GM18498 (cell line): ENCODE measurements around the gene TAF4B.

Source experiments
- ATAC-seq: cut with Tn5 transposase; IDR thresholded peaks from one replicate; pipeline ENCODE4 v1.9.1; 2021; ENCODE audit warnings: mild to moderate bottlenecking, moderate library complexity; ENCODE audit not compliant: unreplicated experiment

TAF4B gene

DNA sequence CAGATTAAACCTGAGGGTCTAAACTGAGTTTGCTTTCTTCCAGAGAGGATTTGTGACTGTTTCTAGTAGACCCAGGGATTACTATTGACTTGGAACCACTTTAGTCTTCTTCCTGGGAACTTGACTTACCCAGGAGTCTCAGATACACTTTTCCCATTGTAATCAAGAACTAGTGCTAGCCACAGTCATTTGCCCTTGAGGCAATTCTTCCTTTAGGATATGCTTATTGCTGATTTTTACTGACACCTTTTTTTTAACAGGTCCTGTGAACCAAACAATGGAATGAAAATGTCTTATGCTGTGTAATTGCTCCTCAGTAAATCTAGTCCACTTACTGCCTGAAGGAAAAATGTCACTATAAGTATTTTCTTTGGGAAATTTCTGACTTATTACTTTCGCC, 78.3 kb downstream of the TAF4B start:
- ATAC-seq: no peak

DNA sequence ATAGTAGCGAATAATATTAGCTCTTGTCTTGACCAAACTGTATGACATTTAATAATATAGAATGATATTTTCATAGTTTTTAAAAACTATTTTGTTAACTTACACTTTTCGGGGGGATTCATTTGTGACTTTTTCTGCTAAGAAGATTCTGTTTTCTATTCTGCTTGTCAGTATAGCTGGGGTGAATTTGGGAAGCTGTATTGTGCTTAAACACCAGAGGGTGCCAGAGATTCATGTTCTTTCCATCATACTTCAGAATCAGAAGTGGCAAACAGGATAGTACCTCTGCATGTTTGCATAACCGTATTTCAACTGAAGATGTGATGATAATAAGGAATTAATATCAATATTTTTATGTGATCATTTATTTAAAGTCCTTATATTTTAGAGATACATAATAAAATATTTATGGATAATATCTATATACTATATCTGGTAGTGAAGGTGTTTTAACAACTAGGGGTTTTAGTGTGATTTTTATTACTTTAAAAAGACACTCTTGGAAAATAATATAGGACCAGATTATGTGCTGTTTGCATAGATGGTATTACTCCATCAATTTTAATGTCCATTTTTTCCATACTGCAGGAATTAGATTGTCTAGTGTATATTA, 81.0 kb downstream of the TAF4B start:
- ATAC-seq: peak; percentile 71

DNA sequence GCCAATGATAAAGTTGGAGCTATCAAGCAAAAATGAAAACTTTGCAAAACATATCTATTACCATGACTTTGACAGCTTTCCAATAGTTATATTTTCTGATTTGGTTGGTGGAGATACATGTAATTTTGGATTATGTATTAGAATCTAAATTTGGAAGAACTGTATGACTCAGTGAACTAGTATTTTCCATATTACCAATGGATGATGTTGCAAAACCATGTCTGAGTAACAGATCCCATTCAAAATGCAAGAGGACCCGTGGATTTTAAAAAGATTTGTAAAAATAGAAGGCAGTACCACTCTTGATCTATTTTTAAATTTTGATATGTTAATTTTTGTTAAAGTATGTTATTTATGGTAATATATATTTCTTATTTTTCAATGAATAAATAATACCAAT, 83.0 kb downstream of the TAF4B start:
- no peak for ATAC-seq

DNA sequence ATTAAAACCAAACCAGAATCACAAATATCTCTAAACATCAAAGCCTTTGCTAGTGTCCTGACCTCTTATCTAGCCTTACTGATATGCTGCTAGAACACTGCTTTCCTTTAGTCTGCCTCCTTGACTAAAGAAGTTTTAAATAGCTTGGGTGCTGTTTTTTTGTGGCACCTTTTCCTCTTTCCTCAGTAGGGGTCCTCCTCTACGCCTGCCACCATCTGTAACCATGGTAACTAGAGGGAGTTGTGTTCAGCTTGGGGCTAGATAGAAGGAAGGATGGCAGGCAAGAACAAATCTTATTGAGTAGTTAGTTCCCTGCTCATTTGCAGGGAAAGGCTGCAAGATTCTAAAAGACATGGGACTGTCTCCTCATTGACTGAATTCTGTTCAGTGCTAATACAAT, 86.0 kb downstream of the TAF4B start:
- no peak for ATAC-seq

DNA sequence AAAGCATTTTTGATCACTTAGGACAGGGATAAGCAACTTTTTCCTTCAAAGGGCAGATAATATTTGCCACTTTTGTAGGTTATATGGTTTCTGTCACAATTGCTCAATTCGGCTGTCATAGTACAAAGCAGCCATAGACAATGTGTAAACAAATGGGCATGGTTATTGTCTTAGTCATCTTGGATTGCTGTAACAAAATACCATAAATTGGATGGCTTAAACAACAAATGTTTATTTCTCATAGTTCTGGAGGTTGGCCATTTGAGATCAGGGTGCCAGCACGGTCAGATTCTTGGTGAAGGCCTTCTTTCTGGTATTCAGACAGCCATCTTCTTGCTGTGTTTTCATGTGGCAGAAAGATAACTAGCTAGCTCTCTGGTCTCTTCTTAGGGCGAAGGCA, 91.2 kb downstream of the TAF4B start:
- no peak for ATAC-seq

DNA sequence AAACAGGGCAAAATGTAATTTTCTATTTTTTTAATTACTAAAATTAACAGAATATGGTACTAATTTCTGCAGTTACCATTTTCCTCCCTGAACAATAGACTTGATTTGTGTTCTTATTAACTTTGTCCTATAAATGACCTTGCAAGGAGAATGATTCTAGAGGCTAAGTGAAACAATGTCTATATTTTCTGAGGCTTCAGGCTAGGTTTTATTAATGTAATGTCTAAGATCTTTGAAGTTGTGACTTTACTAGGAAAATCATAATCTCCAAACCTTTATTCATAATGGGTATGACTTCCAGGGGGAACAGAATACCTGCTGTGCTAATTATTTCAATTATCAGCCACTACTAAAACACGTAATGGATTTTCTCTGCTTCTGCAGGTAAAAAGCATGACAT, 94.4 kb downstream of the TAF4B start:
- ATAC-seq: no peak

DNA sequence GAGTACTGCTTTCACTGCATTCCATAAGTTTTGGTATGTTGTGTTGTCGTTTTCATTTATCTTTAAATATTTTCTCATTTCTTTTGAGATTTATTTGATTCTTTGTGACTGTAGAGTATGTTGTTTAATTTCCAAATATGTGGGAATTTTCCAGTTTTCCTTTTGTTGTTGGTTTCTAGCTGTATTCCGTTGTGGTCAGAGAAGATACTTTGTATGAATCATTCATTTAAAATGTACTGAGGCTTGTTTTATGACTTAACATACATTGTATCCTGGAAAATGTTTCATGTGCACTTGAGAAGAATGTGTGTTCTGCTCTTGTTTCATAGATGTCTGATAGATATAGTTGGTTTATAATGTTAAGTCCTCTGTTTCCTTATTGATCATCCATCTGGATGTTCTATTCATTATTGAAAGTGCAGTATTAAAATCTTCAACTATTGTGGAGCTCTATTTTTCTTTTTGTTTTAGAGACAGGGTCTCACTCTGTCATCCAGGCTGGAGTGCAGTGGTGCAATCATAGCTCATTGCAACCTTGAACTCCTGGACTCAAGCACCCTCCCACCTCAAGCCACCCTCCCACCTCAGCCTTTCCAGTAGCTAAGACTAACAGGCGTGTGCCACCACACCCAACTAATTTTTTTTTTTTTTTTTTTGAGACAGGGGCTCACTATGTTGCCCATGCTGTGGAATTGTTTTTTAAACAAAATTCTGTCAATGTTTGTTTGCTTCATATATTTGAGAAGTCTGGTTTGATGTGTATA, 96.8 kb downstream of the TAF4B start:
- no peak for ATAC-seq

DNA sequence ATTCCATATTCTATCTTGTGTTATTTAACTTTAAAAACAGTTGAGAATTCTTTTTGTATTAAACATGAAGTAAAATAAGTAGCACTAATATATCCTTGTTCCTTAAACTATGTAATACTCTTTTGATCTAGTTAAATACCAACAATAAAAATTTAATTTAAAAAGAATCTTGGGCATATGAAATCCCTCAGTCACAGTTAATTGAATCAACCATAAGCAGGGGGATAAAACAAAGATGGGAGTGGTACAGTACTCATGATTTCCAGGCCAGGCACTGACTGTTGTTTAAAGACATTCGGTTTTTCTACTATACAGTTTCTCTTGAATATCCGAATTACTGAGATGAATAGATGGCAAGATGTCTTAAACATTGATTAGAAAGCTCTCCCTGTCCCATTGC, 99.5 kb downstream of the TAF4B start:
- ATAC-seq: no peak

DNA sequence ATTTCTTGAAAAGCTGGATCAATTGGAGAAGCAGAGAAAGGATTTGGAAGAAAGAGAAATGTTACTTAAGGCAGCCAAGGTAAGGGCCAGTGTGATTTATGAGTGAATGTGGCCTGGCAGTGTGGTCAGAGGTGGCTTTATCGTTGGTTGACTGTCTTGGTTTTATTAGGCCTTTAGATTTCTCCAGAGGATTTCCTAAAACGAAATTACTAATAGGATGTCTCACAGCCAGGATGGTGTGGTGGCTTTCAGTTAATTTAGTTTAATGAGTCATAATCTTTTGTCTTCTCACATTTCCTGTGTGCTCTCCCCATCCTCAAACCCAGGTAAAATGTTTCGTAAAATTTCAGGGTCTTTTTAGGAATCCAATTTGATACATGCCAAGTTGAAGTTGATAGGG, 100.8 kb downstream of the TAF4B start:
- ATAC-seq: no peak

DNA sequence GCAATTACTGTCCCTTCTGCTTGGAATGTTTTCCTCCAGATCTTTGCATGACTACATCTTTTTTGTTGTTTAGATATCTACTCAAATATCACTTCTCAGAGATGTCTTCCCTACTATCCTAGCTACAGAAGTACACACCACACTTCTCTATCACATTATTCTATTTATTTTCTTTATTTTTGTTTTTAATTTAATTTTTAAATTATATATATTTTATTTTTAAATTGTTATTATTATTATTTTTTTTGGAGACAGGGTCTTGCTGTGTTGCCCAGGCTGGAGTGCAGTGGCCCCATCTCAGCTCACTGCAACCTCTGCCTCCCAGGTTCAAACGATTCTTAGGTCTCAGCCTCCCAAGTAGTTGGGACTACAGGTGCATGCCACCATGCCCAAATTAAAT, 106.7 kb downstream of the TAF4B start:
- no peak for ATAC-seq

DNA sequence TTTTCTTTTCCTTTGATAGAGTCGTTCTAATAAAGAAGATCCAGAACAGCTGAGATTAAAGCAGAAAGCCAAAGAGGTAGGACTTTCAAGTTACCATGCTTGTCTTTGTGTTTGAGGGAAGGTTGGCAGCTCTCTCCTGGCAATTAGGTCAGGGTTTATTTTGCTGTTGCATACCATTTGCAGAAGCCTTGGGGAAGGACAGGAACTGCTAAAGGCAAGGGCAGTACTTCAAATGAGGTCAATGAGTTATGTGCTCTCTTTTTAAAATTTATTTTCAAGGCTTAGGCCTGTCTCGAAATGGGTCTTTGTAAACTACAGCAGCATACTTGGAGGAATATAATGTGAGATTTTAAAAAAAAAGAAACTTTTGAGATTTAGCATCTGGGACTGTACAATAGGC, 108.9 kb downstream of the TAF4B start:
- no peak for ATAC-seq

DNA sequence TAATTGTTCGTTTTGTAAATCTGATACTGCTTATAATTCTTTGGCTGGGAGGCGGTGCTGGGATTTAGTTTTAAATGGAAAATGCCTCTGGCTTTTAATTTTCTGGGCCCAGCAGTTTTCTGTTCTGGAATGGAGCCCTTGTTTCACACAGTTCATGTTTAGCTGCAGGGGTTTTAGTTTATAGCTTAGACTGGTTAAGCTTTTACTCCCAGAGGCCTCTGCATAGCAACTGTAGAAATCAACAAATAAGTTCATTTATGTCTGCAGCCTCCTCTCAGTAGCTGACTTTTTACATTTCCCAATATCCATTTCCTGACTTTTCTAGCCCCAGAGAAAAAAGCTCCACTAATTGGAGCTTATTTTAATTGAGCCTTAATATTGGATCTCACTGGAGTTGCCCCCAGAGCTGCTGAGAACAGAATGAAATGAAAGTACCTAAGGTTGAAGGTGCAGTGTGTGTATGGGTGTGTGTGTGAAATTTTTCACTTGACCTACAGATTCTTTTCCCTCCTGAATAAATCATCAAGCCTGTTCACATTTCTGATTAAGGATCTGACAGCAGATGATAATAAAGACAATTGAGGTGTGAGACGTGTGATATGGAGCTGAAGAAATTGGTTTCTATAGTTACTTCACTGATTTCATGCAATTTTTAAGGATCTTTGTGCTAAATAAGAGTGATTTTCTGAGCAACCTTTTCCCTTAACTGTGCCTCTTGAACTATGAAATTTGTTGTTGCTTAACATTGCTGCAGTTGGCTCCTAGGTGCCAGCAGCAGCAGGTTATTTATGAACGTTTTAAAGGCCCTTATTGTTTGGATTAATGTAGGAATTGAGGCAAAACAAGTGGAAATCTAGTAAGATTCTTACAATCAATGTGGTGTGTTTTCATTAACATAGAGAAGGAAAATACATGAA, 109.6 kb downstream of the TAF4B start:
- no peak for ATAC-seq

DNA sequence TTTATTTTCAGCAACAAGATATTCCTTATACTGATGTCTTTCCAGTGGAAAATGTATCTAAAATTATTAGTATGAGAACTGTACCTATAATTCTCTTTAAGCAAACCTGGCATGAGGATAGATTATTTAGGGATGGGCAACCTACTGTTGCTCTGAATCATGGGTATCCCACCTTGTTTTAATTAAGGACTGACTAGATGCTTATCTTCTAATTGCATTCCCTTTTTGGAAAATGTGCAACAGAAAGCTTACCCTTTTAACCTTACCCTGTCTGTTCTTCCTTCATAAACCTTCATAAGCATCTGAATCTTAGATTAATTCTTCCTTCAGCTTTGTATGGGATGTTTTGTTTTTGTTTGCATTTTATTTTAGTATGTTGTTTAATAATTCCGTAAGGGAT, 110.3 kb downstream of the TAF4B start:
- ATAC-seq: no peak

DNA sequence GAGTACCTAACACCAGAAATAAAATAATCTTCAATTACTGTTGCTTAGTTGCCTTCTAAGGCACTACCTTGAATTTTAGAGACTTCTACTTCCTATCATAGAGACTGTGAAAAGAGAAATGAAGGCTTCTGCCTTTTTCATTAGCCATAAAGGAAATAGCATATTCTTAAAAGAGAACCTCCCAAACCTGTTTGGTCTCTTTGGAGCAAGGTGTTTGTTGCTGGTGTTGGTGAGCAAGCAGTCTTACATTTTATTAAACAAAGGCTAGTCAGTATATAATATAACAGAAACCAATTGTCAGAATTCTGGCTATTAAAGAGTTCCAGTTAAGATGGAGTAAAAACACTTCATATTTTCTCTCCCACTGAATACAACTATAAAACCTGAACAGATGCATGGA, 116.4 kb downstream of the TAF4B start:
- no peak for ATAC-seq

DNA sequence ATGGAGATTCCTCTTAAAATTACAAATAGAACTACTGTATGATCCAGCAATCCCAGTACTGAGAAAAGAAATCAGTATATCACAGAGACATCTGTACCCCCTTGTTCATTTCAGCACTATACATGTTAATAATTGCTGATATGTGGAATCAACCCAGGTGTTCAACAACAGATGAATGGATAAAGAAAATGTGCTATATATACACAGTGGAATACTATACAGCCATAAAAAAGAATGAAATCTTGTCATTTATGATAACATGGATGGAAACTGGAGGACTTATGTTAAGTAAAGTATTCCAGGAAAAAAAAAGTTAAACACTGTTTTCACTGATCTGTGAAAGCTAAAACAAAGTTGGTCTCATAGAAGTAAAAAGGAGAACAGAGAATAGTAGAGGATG, 124.7 kb downstream of the TAF4B start:
- ATAC-seq: no peak

DNA sequence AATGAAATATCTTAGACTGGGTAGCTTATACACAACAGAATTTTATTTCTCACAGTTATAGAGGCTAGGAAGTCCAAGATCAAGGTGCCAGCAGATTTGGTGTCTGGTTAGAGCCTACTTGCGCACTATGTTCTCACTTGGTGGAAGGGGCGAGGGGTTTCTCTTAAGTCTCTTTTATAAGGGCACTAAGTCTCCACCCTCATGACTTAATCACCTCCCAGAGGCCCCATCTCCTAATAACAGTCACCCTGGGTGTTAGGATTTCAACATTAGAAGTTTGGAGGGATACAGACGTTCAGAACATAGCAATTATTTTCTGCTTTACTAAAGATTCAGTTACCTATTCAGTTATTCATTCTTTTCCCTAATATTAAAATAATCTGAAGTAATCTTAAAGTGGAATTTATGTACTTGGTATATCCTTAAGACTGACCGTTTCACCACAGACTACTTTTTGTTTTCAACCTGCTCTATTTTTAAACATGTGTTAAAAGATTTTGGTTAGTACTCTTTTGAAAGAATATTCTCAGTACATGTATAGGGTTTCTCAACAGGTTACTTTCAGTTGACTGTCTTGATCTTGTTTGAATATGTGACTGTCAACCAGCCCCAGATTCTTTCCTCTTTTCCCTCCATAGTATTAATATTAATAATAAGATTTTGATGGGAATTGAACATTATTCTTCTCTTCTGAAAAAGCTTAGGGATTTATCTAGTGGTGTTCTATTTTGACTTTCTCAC, 130.0 kb downstream of the TAF4B start:
- ATAC-seq: peak; percentile 82

DNA sequence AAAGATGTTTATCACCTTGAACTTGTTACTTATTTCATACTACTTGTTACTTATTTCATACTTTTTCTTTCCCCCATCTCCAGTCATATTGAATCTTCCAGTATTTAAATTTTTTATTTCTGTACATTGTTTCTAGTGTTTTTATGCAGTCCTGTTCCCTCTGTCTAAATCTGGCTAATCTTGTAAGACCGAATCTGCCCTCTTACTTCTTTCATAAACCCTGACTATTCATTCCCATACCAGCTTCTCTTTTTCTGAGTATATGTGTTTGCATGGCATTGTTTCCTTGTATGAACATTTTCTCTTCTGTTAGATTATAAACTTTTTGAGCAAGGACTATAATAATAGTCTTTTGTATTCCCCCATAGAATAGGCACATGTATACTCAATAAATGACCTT, 131.7 kb downstream of the TAF4B start:
- ATAC-seq: no peak

DNA sequence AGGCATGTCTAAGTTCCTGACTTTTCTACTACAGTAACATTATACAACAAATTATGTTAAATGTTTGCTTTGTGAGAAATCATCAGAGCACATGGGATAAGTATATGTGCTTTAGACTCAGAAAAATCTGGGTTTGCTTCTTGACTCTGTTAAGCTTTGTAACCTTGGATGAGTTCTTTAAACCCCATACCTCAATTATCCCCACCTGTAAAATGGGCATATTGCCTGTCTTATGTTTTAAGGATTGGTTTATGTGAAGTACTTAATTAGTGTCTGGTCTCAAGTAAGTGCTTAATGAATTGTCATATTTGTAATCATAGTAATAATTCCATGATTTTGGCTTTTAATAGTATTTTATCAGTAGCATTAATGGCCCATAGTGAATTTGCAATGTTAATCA, 135.8 kb downstream of the TAF4B start:
- no peak for ATAC-seq

DNA sequence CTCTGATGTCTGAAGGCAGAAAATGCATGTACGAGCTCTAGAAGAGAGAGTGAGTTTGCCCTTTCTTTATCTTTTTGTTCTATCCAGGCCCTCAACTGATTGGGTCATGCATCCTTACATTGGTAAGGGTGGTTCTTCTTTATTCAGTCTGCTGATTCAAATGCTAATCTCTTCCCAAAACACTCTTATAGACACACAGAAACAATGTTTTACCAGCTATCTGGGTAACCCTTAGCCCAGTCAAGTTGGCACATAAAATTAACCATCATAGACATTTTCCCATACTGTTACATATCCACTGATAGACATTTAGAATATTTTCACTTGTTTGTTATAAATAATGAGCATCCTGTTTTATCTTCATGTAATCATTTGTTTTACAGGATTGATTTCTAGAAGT, 141.2 kb downstream of the TAF4B start:
- no peak for ATAC-seq

DNA sequence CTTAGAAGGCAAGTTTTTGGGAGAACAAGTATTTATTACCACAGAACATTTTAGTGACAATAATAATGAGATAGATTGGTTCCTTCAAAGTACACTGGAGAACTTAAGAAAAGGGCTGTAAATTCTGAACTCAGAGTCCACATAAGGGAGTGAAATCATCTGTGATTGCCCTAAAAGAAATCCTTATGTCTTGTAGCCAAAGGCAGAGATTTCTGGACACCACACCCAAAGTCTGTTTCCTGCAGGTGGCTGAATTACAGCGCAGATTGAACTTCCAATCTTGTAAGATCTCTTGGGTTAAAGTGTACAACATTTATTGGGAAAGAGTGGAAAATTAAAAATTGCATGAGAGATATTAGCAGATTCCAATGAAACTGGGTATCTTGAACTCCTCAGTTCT, 143.8 kb downstream of the TAF4B start:
- ATAC-seq: no peak

DNA sequence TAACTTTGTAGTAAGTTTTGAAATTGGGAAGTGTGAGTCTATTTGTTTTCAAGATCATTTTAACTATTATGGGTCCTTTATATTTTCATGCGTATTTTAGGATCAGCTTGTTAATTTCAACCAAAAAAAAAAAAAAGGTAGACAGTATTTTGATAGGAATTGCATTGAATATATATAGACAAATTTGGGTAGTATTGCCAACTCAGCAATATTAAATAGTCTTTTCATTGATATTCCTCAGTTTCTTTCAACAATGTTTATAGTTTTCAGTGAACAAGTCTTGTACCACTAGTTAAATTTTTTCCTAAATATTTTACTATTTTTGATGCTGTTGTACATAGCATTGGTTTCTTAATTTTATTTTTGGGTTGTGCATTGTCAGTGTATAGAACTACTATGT, 149.9 kb downstream of the TAF4B start:
- ATAC-seq: no peak
